Left ventricle myocardium inferior (tissue), 1 donor: ENCODE measurements around the gene UGCG. TPM values are rescaled to one million over a fixed set of nuclear protein-coding genes. Genes with fewer than 3 reads are reported as not detected.

ENCODE experiments used
- DNase-seq: peaks from one replicate; pipeline ENCODE4 v3.0.0-alpha.2; 2020
- H3K27ac ChIP-seq: fragments of 200-600 bp; replicated peaks from 2 replicates; pipeline ENCODE4 v1.8.0; 2021
- H3K27me3 ChIP-seq: fragments of 200-600 bp; 2 replicates; pipeline ENCODE4 v1.8.0; 2021; ENCODE audit warnings: low read depth
- H3K36me3 ChIP-seq: fragments of 200-600 bp; 2 replicates; pipeline ENCODE4 v1.8.0; 2021
- H3K4me1 ChIP-seq: fragments of 200-600 bp; 2 replicates; pipeline ENCODE4 v1.8.0; 2021
- H3K4me3 ChIP-seq: fragments of 200-600 bp; 2 replicates; pipeline ENCODE4 v1.8.0; 2021; ENCODE audit warnings: mild to moderate bottlenecking, moderate library complexity
- H3K9me3 ChIP-seq: fragments of 200-600 bp; replicated peaks from 2 replicates; pipeline ENCODE4 v1.8.0; 2021
- CTCF ChIP-seq: fragments of 200-600 bp; IDR thresholded peaks from 2 replicates; pipeline ENCODE4 v1.8.0; 2021; ENCODE audit warnings: antibody characterized with exemption, mild to moderate bottlenecking, borderline replicate concordance
- intact Hi-C: fragments of 100-400 bp; cut with micrococcal nuclease; formaldehyde crosslinking; loops from one replicate; pipeline ENCODE4 v1.11.0; 2022
- total RNA-seq: library from RNA; stranded (reverse); fragmentation: NEBNext Ultra II Directional; extraction: Animal tissue kit (Norgen Biotek cat#: 25700); gene quantifications from one replicate; pipeline ENCODE4 v1.2.1, GENCODE V29; 2021
- donor health status: DM: no; HTN: yes; CAD: no; lungs with severe emphysema.

The UGCG gene
- total RNA-seq, 1 donor from 2014 or later: 12.7 TPM

GRCh38 chr9:111916234-111916645, 19.6 kb downstream of the UGCG start:
- Histone ChIP-seq H3K4me3 (no peak overlapping the region), H3K4me1 (peaks cover 61% of the 10 kb centered on the region), H3K27ac (no peak overlapping the region), H3K36me3 (peaks cover 8% of the 10 kb centered on the region), H3K27me3 (no peaks in the 10 kb centered on the region), H3K9me3 (no peaks in the 10 kb centered on the region)
- DNase-seq: no peak
- intact Hi-C loops: no loop called here
- no peak for TF ChIP-seq CTCF

- no peaks in the 10 kb centered on the region for H3K27me3 ChIP-seq
- H3K27ac ChIP-seq: peak overlapping the region; percentile 62
- peak overlapping the region; percentile 10 for H3K4me3 ChIP-seq
- intact Hi-C loops: no loop called here
- TF ChIP-seq CTCF: no peak
- peaks cover 8% of the 10 kb centered on the region for H3K36me3 ChIP-seq
- no peaks in the 10 kb centered on the region for H3K9me3 ChIP-seq
- DNase-seq: no peak
- H3K4me1 ChIP-seq: peaks cover 66% of the 10 kb centered on the region
Measured at GRCh38 chr9:111917201-111917600, 20.6 kb downstream of the UGCG start.

- TF ChIP-seq CTCF: no peak
- intact Hi-C loops: no loop called here
- Histone ChIP-seq H3K4me3 (peak overlapping the region; percentile 10), H3K27ac (peak overlapping the region; percentile 62), H3K36me3 (peaks cover 8% of the 10 kb centered on the region), H3K27me3 (no peaks in the 10 kb centered on the region), H3K9me3 (no peaks in the 10 kb centered on the region), H3K4me1 (peaks cover 68% of the 10 kb centered on the region)
- no peak for DNase-seq
Measured at GRCh38 chr9:111917980-111918379, 21.4 kb downstream of the UGCG start.

- intact Hi-C loops: no loop called here
- Histone ChIP-seq H3K9me3 (no peaks in the 10 kb centered on the region), H3K4me1 (peaks cover 50% of the 10 kb centered on the region), H3K27ac (no peak overlapping the region), H3K27me3 (no peaks in the 10 kb centered on the region), H3K36me3 (peaks cover 13% of the 10 kb centered on the region), H3K4me3 (no peak overlapping the region)
- TF ChIP-seq CTCF: no peak
- DNase-seq: no peak
Measured at GRCh38 chr9:111919875-111920274, 23.3 kb downstream of the UGCG start.

- Histone ChIP-seq H3K4me3 (no peak overlapping the region), H3K27ac (no peak overlapping the region), H3K9me3 (no peaks in the 10 kb centered on the region), H3K36me3 (peaks cover 13% of the 10 kb centered on the region), H3K27me3 (no peaks in the 10 kb centered on the region), H3K4me1 (peaks cover 46% of the 10 kb centered on the region)
- no peak for TF ChIP-seq CTCF
- no peak for DNase-seq
- intact Hi-C loops: no loop called here
Measured at GRCh38 chr9:111920531-111920930, 23.9 kb downstream of the UGCG start.
